Measurements from ENCODE around the gene CACNB2. TPM values are rescaled to one million over a fixed set of nuclear protein-coding genes. Genes with fewer than 3 reads are reported as not detected.

CACNB2 gene
- polyA plus RNA-seq, 1 of the 3 experiments (the other 2 are of a cell fraction): 0.74 TPM

DNA sequence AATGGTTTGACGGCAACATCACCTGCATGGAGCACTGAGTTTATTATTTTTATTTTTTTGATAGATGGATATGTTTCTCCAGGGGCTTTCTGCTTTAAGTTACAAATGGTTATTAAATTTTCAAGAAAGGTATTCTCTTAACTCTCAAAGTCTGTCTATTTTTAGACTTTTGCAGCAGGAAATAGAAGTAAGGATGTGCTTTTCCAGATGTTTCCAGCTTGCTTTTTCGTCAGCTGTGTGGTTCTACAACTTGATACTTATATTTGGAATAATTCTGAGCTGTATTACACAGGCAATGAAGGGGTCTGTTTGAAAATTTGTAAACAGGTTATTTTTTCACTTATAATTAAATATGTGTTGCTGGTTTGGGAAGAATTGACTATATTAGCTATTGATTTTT lies 69.0 kb downstream of the CACNB2 start:
- 42% methylated on average over 2 of the region's 2 CpGs for WGBS (ENCODE audit: low lambda C conversion rate)
- H3K4me3 ChIP-seq (ENCODE audit: low read depth in 2 of 2, low read length in 1 of 2): no peak overlapping the region

More for the DNA sequence above, 69.0 kb downstream of the CACNB2 start:
- H3K9ac ChIP-seq: no peak overlapping the region
- no peaks in the 10 kb centered on the region for H3K9me2 ChIP-seq
- H3K79me2 ChIP-seq (ENCODE audit: insufficient read depth): no peaks in the 10 kb centered on the region
- no peaks in the 10 kb centered on the region for H4K20me1 ChIP-seq (ENCODE audit: insufficient read depth)
- H3K4me1 ChIP-seq (ENCODE audit: control insufficient read depth in 1 of 2, insufficient read depth in 2 of 2, low read depth in 1 of 2, low read length in 1 of 2): peaks cover 0 to 7% of the 10 kb centered on the region in 2 experiments; a peak in 2 of 4 replicates
- TF ChIP-seq RXRA (IDR thresholded peaks at IDR 0.05; ENCODE audit: borderline replicate concordance, low read depth) (no peak), NRF1 (IDR thresholded peaks at IDR 0.05; ENCODE audit: low read depth, low read length) (no peak), RFX5 (IDR thresholded peaks at IDR 0.05; ENCODE audit: low read length) (no peak), EP300 (IDR thresholded peaks at IDR 0.05; ENCODE audit: borderline replicate concordance in 1 of 2, low read depth in 1 of 2, low read length in 1 of 2) (no peak), FOXJ3 (CRISPR knock-in tag; IDR thresholded peaks at IDR 0.05) (no peak), ELF1 (IDR thresholded peaks at IDR 0.05) (no peak), EZH2phosphoT487 (IDR thresholded peaks at IDR 0.05; ENCODE audit: borderline replicate concordance, low read depth) (no peak), YY1 (IDR thresholded peaks at IDR 0.05; ENCODE audit: low read depth) (no peak), FOSL2 (IDR thresholded peaks at IDR 0.05; ENCODE audit: borderline replicate concordance, low read depth) (no peak), SMC3 (IDR thresholded peaks at IDR 0.05; ENCODE audit: low read depth, low read length) (no peak), MEF2A (IDR thresholded peaks at IDR 0.05; ENCODE audit: borderline replicate concordance, low read depth) (no peak), FOXM1 (IDR thresholded peaks at IDR 0.05; ENCODE audit: low read depth) (no peak), NFIC (IDR thresholded peaks at IDR 0.05; ENCODE audit: borderline replicate concordance) (no peak), MXI1 (IDR thresholded peaks at IDR 0.05; ENCODE audit: low read depth, low read length) (no peak), SIN3A (IDR thresholded peaks at IDR 0.05; ENCODE audit: borderline replicate concordance, low read depth, low read length) (no peak), RAD21 (IDR thresholded peaks at IDR 0.05; ENCODE audit: low read length) (no peak)
- TF ChIP-seq, protein P1, sequence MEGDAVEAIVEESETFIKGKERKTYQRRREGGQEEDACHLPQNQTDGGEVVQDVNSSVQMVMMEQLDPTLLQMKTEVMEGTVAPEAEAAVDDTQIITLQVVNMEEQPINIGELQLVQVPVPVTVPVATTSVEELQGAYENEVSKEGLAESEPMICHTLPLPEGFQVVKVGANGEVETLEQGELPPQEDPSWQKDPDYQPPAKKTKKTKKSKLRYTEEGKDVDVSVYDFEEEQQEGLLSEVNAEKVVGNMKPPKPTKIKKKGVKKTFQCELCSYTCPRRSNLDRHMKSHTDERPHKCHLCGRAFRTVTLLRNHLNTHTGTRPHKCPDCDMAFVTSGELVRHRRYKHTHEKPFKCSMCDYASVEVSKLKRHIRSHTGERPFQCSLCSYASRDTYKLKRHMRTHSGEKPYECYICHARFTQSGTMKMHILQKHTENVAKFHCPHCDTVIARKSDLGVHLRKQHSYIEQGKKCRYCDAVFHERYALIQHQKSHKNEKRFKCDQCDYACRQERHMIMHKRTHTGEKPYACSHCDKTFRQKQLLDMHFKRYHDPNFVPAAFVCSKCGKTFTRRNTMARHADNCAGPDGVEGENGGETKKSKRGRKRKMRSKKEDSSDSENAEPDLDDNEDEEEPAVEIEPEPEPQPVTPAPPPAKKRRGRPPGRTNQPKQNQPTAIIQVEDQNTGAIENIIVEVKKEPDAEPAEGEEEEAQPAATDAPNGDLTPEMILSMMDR (IDR thresholded peaks at IDR 0.05): no peak
- TF ChIP-seq, protein P2, sequence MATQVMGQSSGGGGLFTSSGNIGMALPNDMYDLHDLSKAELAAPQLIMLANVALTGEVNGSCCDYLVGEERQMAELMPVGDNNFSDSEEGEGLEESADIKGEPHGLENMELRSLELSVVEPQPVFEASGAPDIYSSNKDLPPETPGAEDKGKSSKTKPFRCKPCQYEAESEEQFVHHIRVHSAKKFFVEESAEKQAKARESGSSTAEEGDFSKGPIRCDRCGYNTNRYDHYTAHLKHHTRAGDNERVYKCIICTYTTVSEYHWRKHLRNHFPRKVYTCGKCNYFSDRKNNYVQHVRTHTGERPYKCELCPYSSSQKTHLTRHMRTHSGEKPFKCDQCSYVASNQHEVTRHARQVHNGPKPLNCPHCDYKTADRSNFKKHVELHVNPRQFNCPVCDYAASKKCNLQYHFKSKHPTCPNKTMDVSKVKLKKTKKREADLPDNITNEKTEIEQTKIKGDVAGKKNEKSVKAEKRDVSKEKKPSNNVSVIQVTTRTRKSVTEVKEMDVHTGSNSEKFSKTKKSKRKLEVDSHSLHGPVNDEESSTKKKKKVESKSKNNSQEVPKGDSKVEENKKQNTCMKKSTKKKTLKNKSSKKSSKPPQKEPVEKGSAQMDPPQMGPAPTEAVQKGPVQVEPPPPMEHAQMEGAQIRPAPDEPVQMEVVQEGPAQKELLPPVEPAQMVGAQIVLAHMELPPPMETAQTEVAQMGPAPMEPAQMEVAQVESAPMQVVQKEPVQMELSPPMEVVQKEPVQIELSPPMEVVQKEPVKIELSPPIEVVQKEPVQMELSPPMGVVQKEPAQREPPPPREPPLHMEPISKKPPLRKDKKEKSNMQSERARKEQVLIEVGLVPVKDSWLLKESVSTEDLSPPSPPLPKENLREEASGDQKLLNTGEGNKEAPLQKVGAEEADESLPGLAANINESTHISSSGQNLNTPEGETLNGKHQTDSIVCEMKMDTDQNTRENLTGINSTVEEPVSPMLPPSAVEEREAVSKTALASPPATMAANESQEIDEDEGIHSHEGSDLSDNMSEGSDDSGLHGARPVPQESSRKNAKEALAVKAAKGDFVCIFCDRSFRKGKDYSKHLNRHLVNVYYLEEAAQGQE (IDR thresholded peaks at IDR 0.05; ENCODE audit: low read depth, low read length): no peak
- TF ChIP-seq, protein P3, sequence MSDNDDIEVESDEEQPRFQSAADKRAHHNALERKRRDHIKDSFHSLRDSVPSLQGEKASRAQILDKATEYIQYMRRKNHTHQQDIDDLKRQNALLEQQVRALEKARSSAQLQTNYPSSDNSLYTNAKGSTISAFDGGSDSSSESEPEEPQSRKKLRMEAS (IDR thresholded peaks at IDR 0.05; ENCODE audit: low read depth): no peak
- TF ChIP-seq, protein P4, sequence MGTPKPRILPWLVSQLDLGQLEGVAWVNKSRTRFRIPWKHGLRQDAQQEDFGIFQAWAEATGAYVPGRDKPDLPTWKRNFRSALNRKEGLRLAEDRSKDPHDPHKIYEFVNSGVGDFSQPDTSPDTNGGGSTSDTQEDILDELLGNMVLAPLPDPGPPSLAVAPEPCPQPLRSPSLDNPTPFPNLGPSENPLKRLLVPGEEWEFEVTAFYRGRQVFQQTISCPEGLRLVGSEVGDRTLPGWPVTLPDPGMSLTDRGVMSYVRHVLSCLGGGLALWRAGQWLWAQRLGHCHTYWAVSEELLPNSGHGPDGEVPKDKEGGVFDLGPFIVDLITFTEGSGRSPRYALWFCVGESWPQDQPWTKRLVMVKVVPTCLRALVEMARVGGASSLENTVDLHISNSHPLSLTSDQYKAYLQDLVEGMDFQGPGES (IDR thresholded peaks at IDR 0.05; ENCODE audit: low read depth, low read length): no peak
- DNase-seq: no peak
- H3K36me3 ChIP-seq (replicated peaks in 1 of 2; ENCODE audit: control insufficient read depth in 1 of 2, insufficient read depth in 2 of 2, low read length in 1 of 2): no peaks in the 10 kb centered on the region
- H3K27ac ChIP-seq (ENCODE audit: low read depth in 2 of 2, low read length in 1 of 2): no peak overlapping the region
- no peaks in the 10 kb centered on the region for H3K9me3 ChIP-seq
- H3K4me2 ChIP-seq: no peak overlapping the region
- H3K27me3 ChIP-seq (ENCODE audit: insufficient read depth): no peaks in the 10 kb centered on the region; the same call in 1 of the 2 replicates
- no peak overlapping the region for H2AFZ ChIP-seq (ENCODE audit: low read depth)
- no peaks in the 10 kb centered on the region for H3F3A ChIP-seq (replicated peaks; ENCODE audit: insufficient read depth)
- POLR2A ChIA-PET: no interaction called here
- CTCF ChIA-PET: interaction anchor here (1.3 to 2.7 kb wide), 4 partner anchors 298 to 472 kb away, joined by 3 to 8 read pairs (median 4); no protein-coding TSS in a partner anchor
